ENCODE measurements around the gene ATP8B3. TPM values are rescaled to one million over a fixed set of nuclear protein-coding genes. Genes with fewer than 3 reads are reported as not detected.
"Not testable (repeated sequence)": the region's sequence is repeated elsewhere in the genome, so short reads cannot be mapped to it uniquely, and the experiment has no call there.

The ATP8B3 gene
- polyA plus RNA-seq, 1 donor, result 0.99 TPM

GRCh38 chr19:1765904-1766799 is 45.9 kb downstream of the ATP8B3 start:
- Histone ChIP-seq H3K36me3 (ENCODE audit: control insufficient read depth, insufficient read depth, low read length) (no peaks in the 10 kb centered on the region), H3K27ac (ENCODE audit: low read length) (no peak overlapping the region), H3K4me1 (ENCODE audit: control insufficient read depth, insufficient read depth, low read length) (no peaks in the 10 kb centered on the region), H3K9me3 (ENCODE audit: control insufficient read depth, low read depth, low read length) (peaks cover 16% of the 10 kb centered on the region), H3K27me3 (ENCODE audit: control insufficient read depth, insufficient read depth, low read length) (peaks cover 96% of the 10 kb centered on the region), H3K4me3 (ENCODE audit: low read length) (no peak overlapping the region)
- no peak for DNase-seq
- no CpG with 5 or more reads among the region's 38 CpGs for WGBS (ENCODE audit: insufficient coverage, low lambda C conversion rate)

GRCh38 chr19:1765232-1765903 is 46.7 kb downstream of the ATP8B3 start:
- Histone ChIP-seq H3K9me3 (ENCODE audit: control insufficient read depth, low read depth, low read length) (peaks cover 10% of the 10 kb centered on the region), H3K4me3 (ENCODE audit: low read length) (no peak overlapping the region), H3K4me1 (ENCODE audit: control insufficient read depth, insufficient read depth, low read length) (no peaks in the 10 kb centered on the region), H3K27ac (ENCODE audit: low read length) (no peak overlapping the region), H3K36me3 (ENCODE audit: control insufficient read depth, insufficient read depth, low read length) (no peaks in the 10 kb centered on the region), H3K27me3 (ENCODE audit: control insufficient read depth, insufficient read depth, low read length) (peaks cover 98% of the 10 kb centered on the region)
- WGBS (ENCODE audit: insufficient coverage, low lambda C conversion rate), result no CpG with 5 or more reads among the region's 33 CpGs
- no peak for DNase-seq

GRCh38 chr19:1764729-1765128 is 47.3 kb downstream of the ATP8B3 start:
- no CpG with 5 or more reads among the region's 15 CpGs for WGBS (ENCODE audit: insufficient coverage, low lambda C conversion rate)
- Histone ChIP-seq H3K4me1 (ENCODE audit: control insufficient read depth, insufficient read depth, low read length) (no peaks in the 10 kb centered on the region), H3K9me3 (ENCODE audit: control insufficient read depth, low read depth, low read length) (peaks cover 10% of the 10 kb centered on the region), H3K27me3 (ENCODE audit: control insufficient read depth, insufficient read depth, low read length) (peaks cover 98% of the 10 kb centered on the region), H3K4me3 (ENCODE audit: low read length) (no peak overlapping the region), H3K27ac (ENCODE audit: low read length) (no peak overlapping the region), H3K36me3 (ENCODE audit: control insufficient read depth, insufficient read depth, low read length) (no peaks in the 10 kb centered on the region)
- DNase-seq, result no peak

GRCh38 chr19:1763648-1764639 is 48.1 kb downstream of the ATP8B3 start:
- Histone ChIP-seq H3K27me3 (ENCODE audit: control insufficient read depth, insufficient read depth, low read length) (peaks cover 98% of the 10 kb centered on the region), H3K9me3 (ENCODE audit: control insufficient read depth, low read depth, low read length) (peaks cover 10% of the 10 kb centered on the region), H3K36me3 (ENCODE audit: control insufficient read depth, insufficient read depth, low read length) (no peaks in the 10 kb centered on the region), H3K27ac (ENCODE audit: low read length) (no peak overlapping the region), H3K4me1 (ENCODE audit: control insufficient read depth, insufficient read depth, low read length) (no peaks in the 10 kb centered on the region), H3K4me3 (ENCODE audit: low read length) (no peak overlapping the region)
- DNase-seq, result no peak
- no CpG with 5 or more reads among the region's 39 CpGs for WGBS (ENCODE audit: insufficient coverage, low lambda C conversion rate)

- H3K9me3 ChIP-seq (ENCODE audit: control insufficient read depth, low read depth, low read length), result peaks cover 10% of the 10 kb centered on the region
- H3K27ac ChIP-seq (ENCODE audit: low read length), result no peak overlapping the region
- no peak overlapping the region for H3K4me3 ChIP-seq (ENCODE audit: low read length)
- H3K36me3 ChIP-seq (ENCODE audit: control insufficient read depth, insufficient read depth, low read length), result no peaks in the 10 kb centered on the region
- 17% methylated on average over 1 of the region's 56 CpGs for WGBS (ENCODE audit: insufficient coverage, low lambda C conversion rate)
- DNase-seq, result no peak
- H3K4me1 ChIP-seq (ENCODE audit: control insufficient read depth, insufficient read depth, low read length), result no peaks in the 10 kb centered on the region
- peaks cover 97% of the 10 kb centered on the region for H3K27me3 ChIP-seq (ENCODE audit: control insufficient read depth, insufficient read depth, low read length)
Measured at GRCh38 chr19:1762243-1763117, 49.6 kb downstream of the ATP8B3 start.

- DNase-seq, result no peak
- Histone ChIP-seq H3K36me3 (ENCODE audit: control insufficient read depth, insufficient read depth, low read length) (no peaks in the 10 kb centered on the region), H3K4me1 (ENCODE audit: control insufficient read depth, insufficient read depth, low read length) (no peaks in the 10 kb centered on the region), H3K27ac (ENCODE audit: low read length) (no peak overlapping the region), H3K27me3 (ENCODE audit: control insufficient read depth, insufficient read depth, low read length) (peaks cover 98% of the 10 kb centered on the region), H3K9me3 (ENCODE audit: control insufficient read depth, low read depth, low read length) (peaks cover 7% of the 10 kb centered on the region), H3K4me3 (ENCODE audit: low read length) (no peak overlapping the region)
- WGBS (ENCODE audit: insufficient coverage, low lambda C conversion rate), result no CpG with 5 or more reads among the region's 30 CpGs
Measured at GRCh38 chr19:1761528-1762242, 50.4 kb downstream of the ATP8B3 start.

- not testable (repeated sequence) for DNase-seq; H3K4me3 ChIP-seq (ENCODE audit: low read length); H3K9me3 ChIP-seq (ENCODE audit: control insufficient read depth, low read depth, low read length); H3K36me3 ChIP-seq (ENCODE audit: control insufficient read depth, insufficient read depth, low read length); H3K4me1 ChIP-seq (ENCODE audit: control insufficient read depth, insufficient read depth, low read length); H3K27ac ChIP-seq (ENCODE audit: low read length)
- H3K27me3 ChIP-seq (ENCODE audit: control insufficient read depth, insufficient read depth, low read length), result peaks cover 98% of the 10 kb centered on the region
- WGBS (ENCODE audit: insufficient coverage, low lambda C conversion rate), result 0% methylated on average over 1 of the region's 15 CpGs
Measured at GRCh38 chr19:1760786-1761527, 51.1 kb downstream of the ATP8B3 start.

- no peak for DNase-seq
- no peaks in the 10 kb centered on the region for H3K36me3 ChIP-seq (ENCODE audit: control insufficient read depth, insufficient read depth, low read length)
- H3K27me3 ChIP-seq (ENCODE audit: control insufficient read depth, insufficient read depth, low read length), result peaks cover 98% of the 10 kb centered on the region
- WGBS (ENCODE audit: insufficient coverage, low lambda C conversion rate), result no CpG with 5 or more reads among the region's 17 CpGs
- no peak overlapping the region for H3K27ac ChIP-seq (ENCODE audit: low read length)
- H3K4me1 ChIP-seq (ENCODE audit: control insufficient read depth, insufficient read depth, low read length), result no peaks in the 10 kb centered on the region
- peaks cover 9% of the 10 kb centered on the region for H3K9me3 ChIP-seq (ENCODE audit: control insufficient read depth, low read depth, low read length)
- H3K4me3 ChIP-seq (ENCODE audit: low read length), result no peak overlapping the region
Measured at GRCh38 chr19:1760020-1760419, 52.1 kb downstream of the ATP8B3 start.
